Measurements from ENCODE around the gene CEP152.
"Not testable (repeated sequence)": the region's sequence is repeated elsewhere in the genome, so short reads cannot be mapped to it uniquely, and the experiment has no call there.

Gene CEP152, protein sequence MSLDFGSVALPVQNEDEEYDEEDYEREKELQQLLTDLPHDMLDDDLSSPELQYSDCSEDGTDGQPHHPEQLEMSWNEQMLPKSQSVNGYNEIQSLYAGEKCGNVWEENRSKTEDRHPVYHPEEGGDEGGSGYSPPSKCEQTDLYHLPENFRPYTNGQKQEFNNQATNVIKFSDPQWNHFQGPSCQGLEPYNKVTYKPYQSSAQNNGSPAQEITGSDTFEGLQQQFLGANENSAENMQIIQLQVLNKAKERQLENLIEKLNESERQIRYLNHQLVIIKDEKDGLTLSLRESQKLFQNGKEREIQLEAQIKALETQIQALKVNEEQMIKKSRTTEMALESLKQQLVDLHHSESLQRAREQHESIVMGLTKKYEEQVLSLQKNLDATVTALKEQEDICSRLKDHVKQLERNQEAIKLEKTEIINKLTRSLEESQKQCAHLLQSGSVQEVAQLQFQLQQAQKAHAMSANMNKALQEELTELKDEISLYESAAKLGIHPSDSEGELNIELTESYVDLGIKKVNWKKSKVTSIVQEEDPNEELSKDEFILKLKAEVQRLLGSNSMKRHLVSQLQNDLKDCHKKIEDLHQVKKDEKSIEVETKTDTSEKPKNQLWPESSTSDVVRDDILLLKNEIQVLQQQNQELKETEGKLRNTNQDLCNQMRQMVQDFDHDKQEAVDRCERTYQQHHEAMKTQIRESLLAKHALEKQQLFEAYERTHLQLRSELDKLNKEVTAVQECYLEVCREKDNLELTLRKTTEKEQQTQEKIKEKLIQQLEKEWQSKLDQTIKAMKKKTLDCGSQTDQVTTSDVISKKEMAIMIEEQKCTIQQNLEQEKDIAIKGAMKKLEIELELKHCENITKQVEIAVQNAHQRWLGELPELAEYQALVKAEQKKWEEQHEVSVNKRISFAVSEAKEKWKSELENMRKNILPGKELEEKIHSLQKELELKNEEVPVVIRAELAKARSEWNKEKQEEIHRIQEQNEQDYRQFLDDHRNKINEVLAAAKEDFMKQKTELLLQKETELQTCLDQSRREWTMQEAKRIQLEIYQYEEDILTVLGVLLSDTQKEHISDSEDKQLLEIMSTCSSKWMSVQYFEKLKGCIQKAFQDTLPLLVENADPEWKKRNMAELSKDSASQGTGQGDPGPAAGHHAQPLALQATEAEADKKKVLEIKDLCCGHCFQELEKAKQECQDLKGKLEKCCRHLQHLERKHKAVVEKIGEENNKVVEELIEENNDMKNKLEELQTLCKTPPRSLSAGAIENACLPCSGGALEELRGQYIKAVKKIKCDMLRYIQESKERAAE (N-terminal part only)

DNA sequence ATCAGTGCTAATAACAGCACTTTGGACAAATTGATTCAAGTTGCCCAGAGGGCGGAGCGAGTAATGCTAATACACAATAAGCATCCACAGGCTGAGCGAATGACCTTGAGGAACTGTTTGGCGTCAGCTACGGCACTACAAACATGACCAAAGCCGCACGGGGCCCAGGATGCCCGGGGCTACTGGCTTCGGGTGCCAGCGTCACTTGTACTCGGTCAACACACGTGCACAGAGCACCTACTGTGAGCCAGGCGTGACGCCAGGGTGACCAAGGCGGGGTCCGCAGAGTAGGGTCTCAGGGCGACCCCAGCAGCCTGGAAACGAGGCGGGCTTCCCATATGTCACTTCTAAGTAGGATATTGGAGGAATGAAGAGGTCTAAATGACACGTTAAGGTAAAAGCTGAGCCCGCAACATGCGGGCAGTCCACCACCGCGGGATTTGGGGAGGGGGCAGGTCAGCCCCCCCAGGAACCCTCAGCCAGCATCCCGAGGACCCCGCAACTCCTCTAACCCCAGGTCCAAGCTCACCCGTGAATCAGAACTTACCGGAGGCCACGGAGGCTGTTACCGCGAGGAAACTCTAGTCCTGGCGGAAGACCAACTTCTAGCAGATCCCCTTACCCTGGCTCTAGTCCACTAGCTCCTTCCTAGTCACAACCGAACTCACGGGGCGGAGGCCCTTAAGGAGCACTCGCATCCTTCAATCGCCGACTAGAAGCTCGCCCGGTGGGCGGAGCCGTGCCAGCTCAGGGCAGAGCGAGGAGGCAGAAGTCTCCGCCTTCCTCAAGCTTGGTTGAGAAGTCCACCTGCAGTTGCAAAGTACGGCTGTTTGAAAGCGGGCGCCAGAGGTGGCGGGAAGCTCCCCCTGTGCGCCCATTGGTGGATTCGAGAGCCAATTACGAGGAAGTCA is at the start of gene CEP152:
Gene CEP152, minus strand, starts transcription at position 656 of the 911 bp plus-strand sequence. CDS start 5,420 bp downstream, outside the sequence.
- DNase-seq, result peak; percentile 99

- no peak for DNase-seq
Measured at GRCh38 chr15:48859426-48859825, 48.6 kb upstream of the CEP152 start.

GRCh38 chr15:48858401-48858800 is 47.5 kb upstream of the CEP152 start:
- DNase-seq, result no peak

GRCh38 chr15:48856942-48857341 is 46.1 kb upstream of the CEP152 start:
- no peak for DNase-seq

GRCh38 chr15:48855501-48856440 is 44.9 kb upstream of the CEP152 start:
- DNase-seq, result no peak

DNA sequence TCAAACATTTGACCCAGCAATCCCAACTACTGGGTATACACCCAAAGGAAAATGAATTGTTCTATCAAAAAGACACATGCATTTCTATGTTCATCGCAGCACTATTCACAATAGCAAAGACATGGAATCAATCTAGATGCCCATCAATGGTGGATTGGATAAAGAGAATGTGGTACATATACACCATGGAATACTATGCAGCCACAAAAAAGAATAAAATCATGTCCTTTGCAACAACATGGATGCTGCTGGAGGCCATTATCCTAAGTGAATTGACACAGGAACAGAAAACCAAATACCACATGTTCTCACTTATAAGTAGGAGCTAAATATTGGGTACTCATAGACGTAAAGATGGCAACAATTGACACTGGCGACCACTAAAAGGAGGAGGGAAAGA is 43.6 kb upstream of the CEP152 start:
- not testable (repeated sequence) for DNase-seq

GRCh38 chr15:48851956-48852355 is 41.1 kb upstream of the CEP152 start:
- DNase-seq, result no peak

DNA sequence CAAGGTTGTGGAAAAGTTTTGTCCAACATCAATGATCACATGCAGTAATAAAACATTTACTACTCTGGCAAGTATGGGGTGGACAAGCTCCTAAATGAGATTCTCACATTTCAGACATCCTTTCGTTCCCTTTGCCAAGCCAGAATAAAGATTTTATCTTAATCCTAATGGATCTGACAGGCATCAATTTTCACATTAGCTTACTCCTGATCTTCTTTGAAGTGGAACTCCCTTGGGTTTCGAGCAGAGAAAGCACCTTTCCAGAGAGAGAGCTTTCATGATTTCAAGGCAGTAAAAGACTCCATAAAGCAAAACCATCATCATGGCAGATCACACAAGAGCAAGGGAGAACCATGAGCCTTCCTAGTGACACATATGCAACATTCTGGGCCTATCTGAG is 39.8 kb upstream of the CEP152 start:
- no peak for DNase-seq

- DNase-seq, result no peak
Measured at GRCh38 chr15:48845123-48845522, 34.3 kb upstream of the CEP152 start.

DNA sequence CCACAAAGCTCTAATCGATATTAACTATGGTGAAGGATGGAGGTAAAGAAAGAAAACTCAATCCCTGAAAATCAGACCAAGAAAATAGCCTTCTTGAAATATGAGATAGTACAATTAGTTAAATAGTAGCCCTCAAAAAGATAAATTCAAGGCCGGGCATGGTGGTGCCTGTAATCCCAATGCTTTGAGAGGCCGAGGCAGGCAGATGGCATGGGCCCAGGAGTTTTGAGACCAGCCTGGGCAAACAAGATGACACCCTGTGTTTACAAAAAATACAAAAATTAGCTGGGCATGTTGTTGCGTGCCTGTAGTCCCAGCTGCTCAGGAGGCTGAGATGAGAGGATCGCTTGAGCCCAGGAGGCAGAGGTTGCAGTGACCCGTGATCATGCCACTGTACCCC is 31.6 kb upstream of the CEP152 start:
- DNase-seq, result no peak

DNA sequence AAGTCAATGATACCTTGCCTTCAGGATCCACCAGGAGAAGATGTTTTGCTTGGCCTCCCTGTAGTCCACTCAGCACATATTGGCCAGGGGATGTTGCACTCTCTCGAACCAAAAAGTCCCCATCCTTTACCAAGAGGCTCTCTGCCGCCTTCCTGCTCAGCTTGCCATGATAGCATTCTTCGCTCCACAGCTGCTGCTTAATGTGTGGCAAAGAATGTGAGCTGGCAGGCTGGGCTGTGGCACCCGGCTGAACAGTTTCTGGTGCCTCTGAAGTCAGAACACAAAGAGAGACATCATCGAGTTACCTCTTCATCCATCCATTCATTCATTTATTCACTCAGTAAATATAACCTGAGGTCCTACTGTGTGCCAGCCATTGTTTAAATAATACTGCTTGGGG is 23.9 kb upstream of the CEP152 start:
- no peak for DNase-seq

GRCh38 chr15:48833526-48834239 is 22.8 kb upstream of the CEP152 start:
- DNase-seq, result no peak

GRCh38 chr15:48832648-48833047 is 21.8 kb upstream of the CEP152 start:
- DNase-seq, result no peak

DNA sequence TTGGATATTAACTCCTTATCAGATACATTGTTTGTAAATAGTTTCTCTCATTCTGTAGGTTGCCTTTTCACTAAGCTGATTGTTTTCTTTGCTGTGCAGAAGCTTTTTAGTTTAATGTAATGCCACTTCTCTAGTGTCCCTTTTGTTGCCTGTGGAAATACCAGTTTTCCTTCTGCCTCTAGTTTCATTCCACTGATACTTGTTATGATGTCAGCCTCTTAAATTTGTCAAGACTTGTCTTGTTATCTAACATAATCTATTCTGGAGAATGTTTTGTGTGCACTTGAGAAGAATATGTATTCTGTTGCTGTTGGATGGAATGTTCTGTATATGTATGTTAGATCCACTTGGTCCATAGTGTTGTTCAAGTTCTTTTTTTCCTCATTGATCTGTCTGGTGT is 18.0 kb upstream of the CEP152 start:
- no peak for DNase-seq

DNA sequence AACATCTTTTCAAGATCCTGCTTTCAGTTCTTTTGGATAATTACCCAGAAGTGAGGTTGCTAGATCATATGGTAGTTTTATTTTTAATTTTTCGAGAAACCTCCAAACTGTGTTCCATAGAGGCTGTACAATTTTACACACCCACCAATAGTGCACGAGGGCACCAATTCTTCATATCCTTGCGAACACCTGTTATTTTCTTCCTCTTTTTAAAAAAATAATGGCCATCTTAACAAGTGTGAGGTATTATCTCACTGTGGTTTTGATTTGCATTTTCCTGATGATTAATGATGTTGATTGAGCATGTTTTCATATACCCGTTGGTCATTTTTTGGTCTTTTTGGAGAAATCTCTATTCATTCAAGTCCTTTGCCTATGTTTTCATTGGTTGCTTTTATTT is 17.6 kb upstream of the CEP152 start:
- no peak for DNase-seq

- no peak for DNase-seq
Measured at GRCh38 chr15:48825075-48825474, 14.2 kb upstream of the CEP152 start.

DNA sequence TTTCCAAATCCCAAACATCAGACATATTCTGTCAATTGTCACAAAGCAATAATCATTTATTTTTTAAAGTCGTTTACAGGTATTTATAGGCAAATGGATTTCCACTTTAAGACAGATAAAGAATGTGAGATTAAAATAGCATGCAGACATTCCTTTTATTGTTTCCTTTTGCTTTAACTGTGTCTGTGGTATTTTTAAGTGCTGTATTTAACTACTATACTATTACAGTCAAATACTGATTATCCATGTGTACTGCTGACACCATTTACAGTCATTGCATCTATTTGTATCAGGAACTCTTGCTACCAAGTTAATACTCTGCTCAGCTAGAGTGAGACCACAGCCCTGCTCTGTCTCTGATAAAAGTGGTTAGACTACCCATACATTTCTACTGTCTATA is 12.8 kb upstream of the CEP152 start:
- DNase-seq, result no peak

DNA sequence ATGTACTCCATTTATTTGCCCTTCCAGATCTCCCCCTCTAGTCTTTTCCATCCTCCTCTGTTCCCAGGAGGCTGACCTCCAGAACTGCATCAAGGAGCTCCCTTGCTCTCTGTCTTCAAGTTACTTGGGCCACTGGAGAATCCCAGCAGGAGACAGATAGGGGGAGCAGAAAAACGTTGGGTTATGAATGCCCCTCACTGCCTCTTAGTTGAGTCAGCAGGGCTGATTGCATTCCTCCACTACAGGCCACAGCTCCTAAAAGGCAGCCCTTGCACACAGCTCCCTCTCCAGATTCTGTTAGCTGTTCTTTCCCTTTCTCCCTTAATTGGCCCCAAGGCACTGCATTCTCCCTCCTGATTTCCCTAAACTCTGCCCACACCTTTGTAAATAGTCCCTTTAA is 12.4 kb upstream of the CEP152 start:
- no peak for DNase-seq

- no peak for DNase-seq
Measured at GRCh38 chr15:48814286-48814685, 3.4 kb upstream of the CEP152 start.

- DNase-seq, result no peak
Measured at GRCh38 chr15:48811325-48811958, 573 bp upstream of the CEP152 start.
